Parathyroid adenoma (tissue), 2 donors: ENCODE measurements around the gene TERT.

Experiments used
- H2AFZ ChIP-seq: fragments of 300-600 bp; sonication (generic); one replicate; pipeline ENCODE4 v1.7.0; 2017; ENCODE audit warnings: antibody characterized with exemption, mild to moderate bottlenecking
- H3K27ac ChIP-seq: fragments of 300-600 bp; sonication (generic); one replicate; pipeline ENCODE4 v1.7.0; 2017
- H3K27me3 ChIP-seq: fragments of 300-600 bp; sonication (generic); one replicate; pipeline ENCODE4 v1.7.0; 2017; ENCODE audit warnings: low read length; ENCODE audit not compliant: control insufficient read depth, insufficient read depth
- H3K36me3 ChIP-seq: fragments of 300-600 bp; sonication (generic); one replicate; pipeline ENCODE4 v1.7.0; 2017; ENCODE audit warnings: low read length; ENCODE audit not compliant: control insufficient read depth, insufficient read depth
- H3K4me1 ChIP-seq: fragments of 300-600 bp; sonication (generic); one replicate; pipeline ENCODE4 v1.7.0; 2017; ENCODE audit warnings: control low read depth
- H3K4me2 ChIP-seq: fragments of 300-600 bp; sonication (generic); one replicate; pipeline ENCODE4 v1.7.0; 2017; ENCODE audit warnings: low read length
- H3K4me3 ChIP-seq: fragments of 300-600 bp; sonication (generic); one replicate; pipeline ENCODE4 v1.7.0; 2017; ENCODE audit warnings: low read depth, low read length
- H3K79me2 ChIP-seq: fragments of 300-600 bp; sonication (generic); one replicate; pipeline ENCODE4 v1.7.0; 2017; ENCODE audit warnings: control low read depth
- H3K9ac ChIP-seq: fragments of 300-600 bp; sonication (generic); one replicate; pipeline ENCODE4 v1.7.0; 2017; ENCODE audit warnings: mild to moderate bottlenecking
- H3K9me3 ChIP-seq: fragments of 300-600 bp; sonication (generic); one replicate; pipeline ENCODE4 v1.7.0; 2017; ENCODE audit warnings: low read length; ENCODE audit not compliant: control insufficient read depth
- CTCF ChIP-seq: fragments of 300-600 bp; sonication (generic); IDR thresholded peaks from one replicate; pipeline ENCODE4 v1.7.0; 2017; ENCODE audit warnings: antibody characterized with exemption, mild to moderate bottlenecking
- donor health status: primary hyperparathyroidism.

Gene TERT

GRCh38 chr5:1208743-1209488 is 86.0 kb downstream of the TERT start:
- no peaks in the 10 kb centered on the region for H3K9me3 ChIP-seq
- H3K79me2 ChIP-seq, result no peaks in the 10 kb centered on the region
- H3K27ac ChIP-seq, result no peak overlapping the region
- H3K9ac ChIP-seq, result no peak overlapping the region
- H3K4me2 ChIP-seq, result no peak overlapping the region
- no peak overlapping the region for H2AFZ ChIP-seq
- no peak for TF ChIP-seq CTCF
- no peak overlapping the region for H3K4me3 ChIP-seq
- H3K36me3 ChIP-seq, result no peaks in the 10 kb centered on the region
- no peaks in the 10 kb centered on the region for H3K4me1 ChIP-seq
- no peaks in the 10 kb centered on the region for H3K27me3 ChIP-seq

DNA sequence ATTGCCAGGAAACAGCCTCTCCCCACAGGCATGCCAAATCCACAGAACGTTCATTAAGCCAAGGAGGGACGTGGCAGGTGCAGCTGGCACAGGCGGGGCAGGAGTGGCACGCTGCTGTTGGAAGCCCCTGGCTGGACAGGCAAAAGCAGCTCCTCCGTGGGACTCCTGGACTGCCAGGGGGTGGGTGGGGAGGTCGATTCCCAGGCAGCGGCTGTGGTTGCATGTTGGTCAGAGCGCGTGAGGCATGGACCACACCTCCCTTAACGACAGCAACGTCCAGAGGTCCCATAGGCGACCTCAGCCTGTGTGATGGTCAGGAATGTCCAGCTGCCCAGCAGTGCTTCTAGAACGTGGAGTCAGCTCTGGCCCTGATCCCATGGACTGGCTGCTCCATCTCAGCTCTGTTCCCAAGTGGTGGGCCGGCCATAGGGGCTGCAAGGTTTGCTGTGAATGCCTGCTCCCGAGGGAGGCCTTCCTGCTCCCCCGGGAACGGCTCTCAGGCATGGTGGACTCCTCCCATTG is 86.6 kb downstream of the TERT start:
- H3K4me1 ChIP-seq, result no peaks in the 10 kb centered on the region
- no peak overlapping the region for H3K4me2 ChIP-seq
- H3K36me3 ChIP-seq, result no peaks in the 10 kb centered on the region

GRCh38 chr5:1207555-1207954 is 87.3 kb downstream of the TERT start:
- no peak for TF ChIP-seq CTCF
- Histone ChIP-seq H3K36me3 (no peaks in the 10 kb centered on the region), H3K4me3 (no peak overlapping the region), H3K27ac (no peak overlapping the region), H3K9me3 (no peaks in the 10 kb centered on the region), H3K9ac (no peak overlapping the region), H3K27me3 (no peaks in the 10 kb centered on the region), H3K4me1 (no peaks in the 10 kb centered on the region), H2AFZ (no peak overlapping the region), H3K4me2 (no peak overlapping the region), H3K79me2 (no peaks in the 10 kb centered on the region)

More for the DNA sequence above, 86.6 kb downstream of the TERT start:
- H3K4me3 ChIP-seq, result no peak overlapping the region
- H3K27ac ChIP-seq, result no peak overlapping the region
- H3K79me2 ChIP-seq, result no peaks in the 10 kb centered on the region
- no peak overlapping the region for H3K9ac ChIP-seq
- TF ChIP-seq CTCF, result no peak
- H3K9me3 ChIP-seq, result no peaks in the 10 kb centered on the region
- H3K27me3 ChIP-seq, result no peaks in the 10 kb centered on the region
- H2AFZ ChIP-seq, result no peak overlapping the region

DNA sequence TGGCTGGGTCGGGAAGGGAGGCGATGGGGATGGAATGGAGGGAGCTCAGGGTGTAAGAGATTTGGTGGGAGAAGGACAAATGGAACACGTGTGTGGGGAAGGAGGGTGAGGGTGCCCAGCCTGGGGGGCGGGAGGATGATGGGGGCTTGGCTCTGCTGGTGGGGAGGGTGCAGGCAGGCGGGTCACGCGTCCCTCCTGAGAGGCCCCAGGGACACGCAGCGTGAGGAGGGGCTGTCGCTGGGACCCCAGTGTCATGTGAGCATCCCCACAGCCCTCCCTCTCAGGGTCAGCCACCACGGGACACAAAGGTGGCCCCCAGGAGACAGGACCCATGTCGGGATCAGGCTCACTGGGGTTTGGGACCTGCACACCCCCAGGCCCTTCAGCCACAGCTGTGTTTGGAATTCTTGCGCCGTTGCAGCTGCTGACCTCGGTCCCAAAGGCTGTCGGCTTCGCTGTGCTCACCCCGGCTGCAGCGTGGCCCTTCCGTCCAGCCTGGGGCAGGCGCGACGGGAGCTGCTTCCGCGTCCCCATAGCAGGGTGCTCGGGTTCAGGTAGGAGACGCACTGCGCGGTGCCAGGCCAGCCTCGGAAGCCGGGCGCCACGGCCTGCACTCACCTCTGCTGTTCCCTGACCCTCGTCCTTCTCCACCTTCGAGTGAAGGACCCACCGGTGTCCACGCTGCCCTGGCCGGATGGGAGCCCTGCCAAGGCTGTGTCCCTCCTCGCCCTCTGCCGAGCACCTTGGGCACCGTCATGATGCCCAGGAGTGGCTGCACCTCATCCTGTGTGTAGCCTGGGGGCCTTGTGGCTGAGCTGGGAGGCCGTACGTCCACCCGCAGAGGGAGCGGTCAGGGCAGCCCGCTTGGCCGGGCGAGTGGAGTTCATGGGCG is 88.1 kb downstream of the TERT start:
- H3K4me1 ChIP-seq, result no peaks in the 10 kb centered on the region
- no peaks in the 10 kb centered on the region for H3K27me3 ChIP-seq

More for the DNA sequence above, 88.1 kb downstream of the TERT start:
- H2AFZ ChIP-seq, result no peak overlapping the region
- H3K79me2 ChIP-seq, result no peaks in the 10 kb centered on the region
- no peak overlapping the region for H3K4me2 ChIP-seq
- no peak overlapping the region for H3K9ac ChIP-seq
- H3K9me3 ChIP-seq, result no peaks in the 10 kb centered on the region
- no peak overlapping the region for H3K27ac ChIP-seq
- no peak overlapping the region for H3K4me3 ChIP-seq
- H3K36me3 ChIP-seq, result no peaks in the 10 kb centered on the region
- TF ChIP-seq CTCF, result no peak
